HG02943 (cell line): Measurements from ENCODE around the gene GALNT9.

Source experiments
- ATAC-seq: cut with Tn5 transposase; IDR thresholded peaks from one replicate; pipeline ENCODE4 v1.9.1; 2021; ENCODE audit warnings: mild to moderate bottlenecking, low read depth, moderate library complexity; ENCODE audit not compliant: unreplicated experiment

GALNT9 gene

DNA sequence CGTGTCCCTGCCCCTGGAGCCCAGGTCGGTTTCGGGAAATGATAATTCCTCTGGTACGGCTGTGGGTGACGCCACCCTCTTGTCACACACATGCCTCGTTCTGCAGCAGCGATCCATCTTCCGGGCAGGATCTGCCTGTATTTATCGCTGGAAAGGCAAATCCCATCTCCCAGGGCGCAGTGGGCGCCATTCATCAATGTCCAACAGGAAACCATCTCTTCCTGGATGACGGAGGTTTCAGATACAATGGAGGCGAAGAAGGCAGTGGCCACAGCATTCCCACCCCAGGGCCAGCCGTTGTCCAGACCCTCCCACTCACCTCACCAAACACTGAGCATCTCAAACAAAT is 110.9 kb downstream of the GALNT9 start:
- ATAC-seq, result no peak

DNA sequence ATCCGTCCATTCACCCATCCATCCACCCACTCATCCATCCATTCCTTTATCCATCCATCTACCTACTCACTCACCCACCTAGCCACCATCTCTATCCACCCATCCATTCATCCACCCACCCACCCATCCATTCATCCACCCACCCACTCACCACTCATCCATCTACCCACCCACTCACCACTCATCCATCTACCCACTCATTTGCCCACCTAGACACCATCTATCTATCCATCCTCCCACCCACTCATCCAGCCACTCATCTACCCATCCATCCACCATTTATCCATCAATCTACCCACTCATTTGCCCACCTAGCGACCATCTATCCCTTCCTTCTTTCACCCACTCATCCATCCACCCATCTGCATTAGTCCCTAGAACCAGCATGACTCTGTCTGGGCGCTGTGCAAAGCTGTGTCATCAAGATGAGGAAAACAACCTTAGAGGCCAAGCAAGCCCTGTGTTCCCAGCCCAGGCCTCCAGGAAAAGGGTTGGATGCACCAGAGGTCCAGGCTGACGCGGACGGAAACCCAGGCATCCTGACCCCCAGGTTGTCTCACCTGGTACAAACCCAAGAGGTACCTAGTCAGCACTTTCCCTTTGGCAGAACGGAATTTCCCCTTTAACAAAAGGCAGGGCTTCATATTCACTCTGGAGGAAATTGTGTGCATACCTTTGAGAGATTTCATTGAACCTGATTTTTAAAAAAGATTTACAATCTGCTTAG is 111.4 kb downstream of the GALNT9 start:
- ATAC-seq, result no peak

DNA sequence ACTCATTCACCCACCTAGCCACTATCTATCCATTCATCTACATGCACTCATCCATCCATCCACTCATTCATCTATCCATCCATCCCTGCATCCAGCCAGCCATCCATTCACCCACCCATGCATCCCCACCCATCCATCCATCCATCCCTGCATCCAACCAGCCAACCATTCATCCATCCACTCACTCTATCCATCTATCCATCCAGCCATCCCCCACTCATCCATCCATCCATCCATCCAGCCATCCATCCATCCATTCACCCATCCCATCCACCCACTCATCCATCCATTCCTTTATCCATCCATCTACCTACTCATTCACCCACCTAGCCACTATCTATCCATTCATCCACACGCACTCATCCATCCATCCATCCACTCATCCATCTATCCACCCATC is 112.0 kb downstream of the GALNT9 start:
- ATAC-seq, result no peak

DNA sequence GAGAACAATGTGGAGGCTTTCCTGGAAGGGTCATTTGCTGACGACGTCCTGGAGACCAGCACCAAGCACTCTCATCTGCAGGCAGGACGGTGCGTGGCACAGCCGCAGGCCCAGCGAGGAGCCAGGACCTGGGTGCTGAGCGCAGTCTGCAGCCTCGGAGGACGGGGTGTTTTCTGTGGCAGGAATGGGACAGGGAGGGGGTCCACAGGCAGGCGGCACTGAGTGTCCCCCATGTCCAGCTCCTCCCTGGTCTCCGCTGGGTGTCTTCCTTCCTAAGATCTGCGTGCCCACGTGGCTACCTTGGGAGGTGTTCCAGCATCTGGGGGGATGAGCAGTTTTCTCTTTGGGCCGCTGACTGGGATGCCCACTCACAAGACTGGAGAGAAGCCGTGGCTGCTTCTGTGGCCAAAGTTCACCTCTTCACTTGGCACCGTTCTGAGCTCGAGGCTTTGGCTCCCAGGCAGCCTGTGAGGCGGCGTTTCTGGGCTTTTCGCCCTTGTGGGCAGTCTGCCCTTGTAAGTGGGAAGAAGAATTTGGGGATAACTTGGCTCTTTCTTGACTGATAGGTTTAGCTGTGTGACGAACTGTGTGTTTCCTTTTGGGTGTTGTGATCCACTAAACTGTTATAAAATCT is 112.9 kb downstream of the GALNT9 start:
- ATAC-seq, result no peak

DNA sequence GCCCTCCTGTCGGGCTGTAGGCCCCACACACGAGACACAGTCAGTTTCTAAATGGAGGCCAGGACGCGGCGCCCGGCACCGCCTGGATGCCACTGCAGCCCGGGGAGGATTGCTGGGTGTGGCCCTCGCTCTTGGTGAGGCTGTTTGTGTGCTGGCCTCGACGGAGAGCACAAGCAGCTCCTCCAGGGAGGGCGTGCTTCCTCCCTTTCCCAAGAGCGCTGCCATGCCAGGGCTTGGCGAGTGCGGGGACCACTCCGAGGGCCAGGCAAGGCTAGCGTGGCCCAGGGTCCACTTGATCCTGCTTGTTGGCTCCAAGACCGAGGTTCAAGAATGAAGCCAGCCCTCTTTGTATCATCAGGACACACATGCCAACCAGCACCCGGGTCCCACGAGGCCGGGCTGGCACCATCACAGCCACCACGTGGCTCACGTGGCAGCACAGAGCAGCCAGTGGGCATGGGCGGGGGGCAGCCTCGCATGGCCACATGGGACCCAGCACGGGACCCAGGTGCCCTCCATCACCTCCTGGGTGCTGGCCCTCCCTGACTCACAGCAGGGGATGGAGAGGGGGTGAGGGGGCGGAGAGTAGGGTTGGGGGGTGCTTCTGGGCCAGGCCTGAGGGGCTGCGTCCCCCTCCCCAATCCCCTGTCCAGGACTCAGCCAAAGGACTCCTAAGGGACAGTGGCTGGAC is 113.9 kb downstream of the GALNT9 start:
- no peak for ATAC-seq

DNA sequence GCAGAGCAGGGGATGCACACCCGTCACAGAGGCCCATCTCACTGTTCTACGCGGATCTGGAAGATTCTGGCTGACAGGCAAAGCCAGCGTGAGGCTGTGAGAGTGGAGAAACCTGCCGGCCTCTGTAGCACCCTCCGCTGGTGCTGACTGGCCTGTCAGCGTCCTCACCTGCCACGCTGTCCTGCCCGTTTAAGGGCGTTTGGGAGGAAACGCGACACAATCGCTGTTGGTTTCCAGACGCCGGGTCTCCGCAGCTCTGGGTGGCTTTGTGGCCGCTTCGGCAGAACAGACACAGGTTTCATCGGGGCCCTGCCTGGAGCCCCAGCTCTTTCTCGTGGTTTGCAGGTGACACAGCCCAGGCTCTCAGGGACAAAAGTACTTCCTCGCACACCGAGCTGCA is 114.5 kb downstream of the GALNT9 start:
- no peak for ATAC-seq

DNA sequence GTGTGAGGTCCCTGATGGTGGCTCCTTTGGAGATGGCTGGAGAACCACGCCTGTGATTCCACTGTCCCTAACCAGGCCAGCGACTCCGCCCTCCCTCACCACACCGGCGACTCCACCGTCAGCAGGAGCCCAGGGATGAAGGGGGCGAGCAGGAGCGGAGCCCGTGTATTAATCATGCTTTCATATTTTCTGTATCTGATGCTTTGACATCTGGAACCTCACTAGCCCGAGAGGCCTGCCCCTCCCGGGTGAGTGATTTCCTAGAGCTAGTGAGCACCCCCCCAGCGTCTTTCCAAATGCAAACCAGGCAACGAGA is 115.3 kb downstream of the GALNT9 start:
- no peak for ATAC-seq

DNA sequence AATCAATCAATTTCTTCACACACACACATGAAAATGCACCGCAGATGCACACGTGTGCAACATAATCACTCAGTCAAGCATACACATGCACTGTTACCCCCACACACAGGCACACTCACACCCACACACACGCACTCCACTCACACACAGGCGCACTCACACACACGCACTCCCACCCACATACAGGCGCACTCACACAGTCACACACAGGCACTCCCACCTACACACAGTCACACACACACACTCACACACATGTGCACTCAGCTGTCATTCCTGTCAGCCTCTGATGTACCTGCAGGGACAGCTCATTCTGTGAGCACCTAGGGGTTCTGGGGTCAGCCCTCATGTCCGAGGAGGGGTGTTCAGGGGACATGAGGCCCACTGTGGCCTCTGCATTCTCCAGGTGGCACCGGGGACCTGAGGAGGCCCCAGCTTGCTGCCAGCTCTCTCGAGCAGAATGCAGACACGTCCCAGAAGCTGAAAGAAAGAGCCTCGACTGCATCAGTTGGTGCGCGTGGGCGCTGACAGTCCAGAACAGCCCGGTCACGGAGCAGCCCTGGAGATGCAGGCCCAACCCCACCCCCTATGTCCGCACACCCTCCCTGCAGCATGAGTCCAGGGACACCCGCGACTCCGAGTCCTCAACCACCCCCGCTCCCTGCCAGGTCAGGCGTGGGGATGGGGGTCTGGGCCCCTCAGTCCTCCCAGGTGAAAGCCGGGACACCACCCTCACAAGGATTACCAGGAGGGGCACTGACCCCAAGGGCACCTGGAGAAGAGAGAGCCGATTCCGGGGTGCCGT is 115.8 kb downstream of the GALNT9 start:
- ATAC-seq, result no peak

DNA sequence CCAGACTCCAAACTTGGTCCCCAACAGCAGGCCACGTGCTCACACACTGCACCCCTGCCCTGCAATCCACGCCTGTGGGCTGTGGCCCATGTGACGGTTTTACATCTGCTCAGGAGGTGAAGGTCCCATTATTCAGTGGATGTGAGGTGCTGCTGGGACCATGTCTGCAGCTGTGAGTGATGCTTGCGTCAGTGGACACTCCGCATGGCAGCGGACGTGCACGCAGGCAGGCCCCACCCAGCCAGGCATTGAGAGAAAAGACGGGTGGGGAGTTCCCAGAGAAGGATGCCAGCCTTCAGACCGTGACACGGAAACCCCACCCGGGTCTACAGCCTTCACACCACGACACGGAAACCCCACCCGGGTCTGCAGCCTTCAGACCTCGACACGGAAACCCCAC is 117.6 kb downstream of the GALNT9 start:
- ATAC-seq, result no peak

DNA sequence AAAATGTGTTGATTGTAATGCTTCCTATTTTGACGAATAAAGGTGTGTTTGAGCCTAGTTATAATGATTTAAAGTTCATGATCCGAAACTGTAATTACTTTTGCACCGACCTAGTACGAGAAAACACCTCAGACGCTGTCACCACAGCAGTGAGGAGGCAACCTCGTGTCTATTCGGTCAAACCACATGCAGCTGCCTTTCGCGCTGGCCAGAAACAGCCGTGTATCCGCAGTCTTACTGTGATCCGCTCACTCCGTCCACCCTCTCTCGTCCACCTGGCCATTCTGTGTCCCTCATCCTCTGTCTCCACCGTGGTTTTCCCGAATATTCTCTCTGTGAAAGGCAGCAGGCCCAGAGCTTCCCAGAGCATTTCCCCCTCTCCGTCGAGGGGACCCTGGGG is 118.1 kb downstream of the GALNT9 start:
- ATAC-seq, result no peak

DNA sequence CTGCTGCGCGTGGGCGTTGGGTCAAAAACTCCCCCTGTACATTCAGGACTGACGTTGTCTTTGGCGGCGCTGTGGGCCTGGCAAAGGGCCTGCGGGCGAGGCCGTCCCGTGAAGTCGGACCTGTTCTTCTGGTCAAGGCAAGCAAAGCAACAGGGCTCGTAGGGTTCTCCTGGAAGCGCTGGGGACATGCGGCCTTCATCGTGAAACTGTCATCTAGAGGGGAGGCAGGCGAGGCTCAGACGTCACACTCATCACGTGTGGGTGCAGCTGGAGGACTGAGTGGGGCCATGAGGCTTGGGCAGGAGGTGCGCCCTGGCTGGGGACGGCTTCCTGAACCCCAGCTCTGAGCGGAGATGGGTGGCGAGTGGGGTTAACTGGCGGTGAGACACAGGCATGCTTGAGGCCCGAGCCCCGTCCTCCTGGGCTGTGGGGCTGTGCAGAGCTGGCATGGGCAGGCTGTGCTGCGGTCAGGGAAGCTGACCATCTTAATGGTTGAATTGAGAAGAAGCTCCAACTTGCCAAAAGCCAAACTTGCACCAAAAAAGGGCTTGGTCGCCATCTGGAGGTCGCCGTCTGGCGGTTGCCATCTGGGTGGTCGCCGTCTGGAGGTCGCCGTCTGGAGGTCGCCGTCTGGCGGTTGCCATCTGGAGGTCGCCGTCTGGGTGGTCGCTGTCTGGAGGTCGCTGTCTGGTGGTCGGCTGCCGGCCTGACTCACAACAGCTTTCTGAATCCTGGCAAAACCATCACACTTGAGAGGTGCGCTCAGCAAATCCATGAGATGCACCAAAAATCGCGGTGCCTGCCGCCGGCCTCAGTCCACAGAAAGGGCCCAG is 119.0 kb downstream of the GALNT9 start:
- ATAC-seq, result no peak

DNA sequence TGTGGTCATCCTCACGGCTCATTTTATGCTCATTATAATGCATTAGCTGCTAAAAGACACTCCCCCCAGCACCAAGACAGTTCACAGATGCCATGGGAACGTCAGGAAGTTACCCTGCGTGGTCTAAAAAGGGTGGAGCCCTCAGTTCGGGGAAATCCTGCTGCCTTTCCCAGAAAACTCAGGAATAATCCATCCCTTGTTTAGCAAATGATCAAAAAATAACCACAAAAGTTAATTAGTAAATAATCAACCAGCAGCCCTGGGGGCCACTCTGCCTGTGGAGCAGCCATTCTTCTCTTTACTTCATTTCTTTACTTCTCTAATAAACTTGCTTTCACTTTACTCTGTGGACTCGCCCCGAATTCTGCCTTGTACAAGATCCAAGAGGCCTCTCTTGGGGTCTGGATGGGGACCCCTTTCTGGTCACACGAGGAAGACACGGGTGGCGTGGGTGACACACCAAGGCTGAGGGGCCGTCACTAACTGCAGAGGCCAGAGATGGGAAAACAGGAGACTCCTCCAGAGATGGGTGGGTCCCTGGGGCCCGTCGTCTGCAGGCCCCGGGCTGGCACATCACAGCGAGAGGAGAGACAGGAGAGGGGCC is 119.7 kb downstream of the GALNT9 start:
- ATAC-seq, result no peak

DNA sequence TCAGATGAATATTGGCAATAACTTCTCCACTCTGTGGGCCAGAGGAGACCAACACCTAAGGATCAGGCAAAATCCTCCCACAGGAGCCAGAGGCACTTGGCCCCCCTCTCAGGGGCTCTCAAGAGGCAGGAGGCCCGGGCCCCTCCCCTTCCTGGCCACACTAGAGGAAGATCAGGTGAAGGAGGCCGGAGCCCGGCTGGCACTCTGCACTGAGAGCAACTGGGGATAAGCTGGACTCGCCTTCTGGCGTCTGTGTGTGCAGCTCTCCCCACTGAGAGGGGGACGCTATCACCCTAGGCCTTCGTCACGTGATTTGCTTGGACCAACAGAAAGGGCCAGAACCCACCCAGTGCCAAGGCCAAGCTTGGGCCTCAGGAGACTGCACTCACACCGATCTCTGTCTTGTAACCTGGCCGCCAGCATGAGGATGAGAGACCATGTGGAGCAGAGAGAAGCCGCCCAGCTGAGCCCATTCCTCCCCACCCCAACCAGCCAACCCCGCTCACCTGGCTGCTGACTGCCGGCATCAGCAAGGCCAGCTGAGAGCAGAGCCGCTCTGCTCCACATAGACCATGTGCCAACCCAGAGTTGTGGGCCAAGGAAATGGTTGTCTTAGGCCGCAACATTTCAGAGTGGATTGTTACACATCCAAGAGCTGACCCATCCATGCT is 121.1 kb downstream of the GALNT9 start:
- ATAC-seq, result no peak

DNA sequence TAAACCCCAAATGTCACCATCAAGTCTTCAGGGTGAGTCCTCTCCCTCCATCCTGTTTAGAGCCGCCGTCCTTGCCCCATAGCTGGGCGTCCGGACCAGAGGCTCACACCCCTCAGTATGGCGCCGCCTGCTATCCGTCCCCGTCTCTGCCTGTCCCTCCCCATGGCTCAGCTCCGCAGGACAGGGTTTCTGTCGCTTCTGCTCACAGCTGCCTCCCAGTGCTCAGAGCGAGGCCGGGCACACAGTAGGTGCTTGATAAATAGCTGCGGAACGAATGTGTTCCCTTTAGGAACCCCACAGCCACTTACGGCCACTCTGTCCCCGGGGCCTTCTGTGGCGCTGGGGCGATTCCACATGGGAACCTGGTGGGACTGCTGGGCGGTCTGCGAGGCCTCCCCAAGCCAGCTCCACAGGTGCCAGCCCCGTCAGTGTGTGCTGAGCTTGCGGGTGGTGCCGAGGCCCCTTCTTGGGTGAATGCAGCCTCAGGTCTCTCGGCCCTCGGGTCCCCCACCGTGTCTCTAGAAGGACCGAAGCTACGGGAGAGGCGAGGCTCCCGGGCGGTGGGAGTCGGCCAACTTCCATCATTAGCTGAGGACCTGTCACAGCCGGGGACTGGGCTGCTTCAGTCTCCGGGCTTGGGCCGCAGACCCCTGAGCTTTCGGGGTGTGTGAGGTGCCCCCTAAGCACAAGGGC is 122.2 kb downstream of the GALNT9 start:
- no peak for ATAC-seq

DNA sequence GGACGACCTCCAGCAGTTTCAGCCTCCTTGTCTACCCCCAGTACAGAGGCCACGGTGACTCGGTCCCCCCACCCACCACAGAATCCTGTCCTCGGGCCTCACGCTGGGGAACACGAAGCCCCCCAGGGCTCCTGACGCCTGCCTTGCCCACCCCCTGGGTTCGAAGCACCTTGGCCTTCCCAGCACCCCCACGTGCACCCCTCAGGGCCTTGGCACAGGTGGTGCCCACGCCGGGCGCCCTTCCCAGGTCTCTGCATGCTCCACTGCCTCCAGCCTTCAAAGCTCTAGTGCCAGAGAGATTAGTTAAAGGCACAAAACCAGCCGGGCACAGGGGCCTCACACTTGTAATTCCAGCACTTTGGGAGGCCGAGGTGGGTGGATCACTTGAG is 123.3 kb downstream of the GALNT9 start:
- no peak for ATAC-seq

DNA sequence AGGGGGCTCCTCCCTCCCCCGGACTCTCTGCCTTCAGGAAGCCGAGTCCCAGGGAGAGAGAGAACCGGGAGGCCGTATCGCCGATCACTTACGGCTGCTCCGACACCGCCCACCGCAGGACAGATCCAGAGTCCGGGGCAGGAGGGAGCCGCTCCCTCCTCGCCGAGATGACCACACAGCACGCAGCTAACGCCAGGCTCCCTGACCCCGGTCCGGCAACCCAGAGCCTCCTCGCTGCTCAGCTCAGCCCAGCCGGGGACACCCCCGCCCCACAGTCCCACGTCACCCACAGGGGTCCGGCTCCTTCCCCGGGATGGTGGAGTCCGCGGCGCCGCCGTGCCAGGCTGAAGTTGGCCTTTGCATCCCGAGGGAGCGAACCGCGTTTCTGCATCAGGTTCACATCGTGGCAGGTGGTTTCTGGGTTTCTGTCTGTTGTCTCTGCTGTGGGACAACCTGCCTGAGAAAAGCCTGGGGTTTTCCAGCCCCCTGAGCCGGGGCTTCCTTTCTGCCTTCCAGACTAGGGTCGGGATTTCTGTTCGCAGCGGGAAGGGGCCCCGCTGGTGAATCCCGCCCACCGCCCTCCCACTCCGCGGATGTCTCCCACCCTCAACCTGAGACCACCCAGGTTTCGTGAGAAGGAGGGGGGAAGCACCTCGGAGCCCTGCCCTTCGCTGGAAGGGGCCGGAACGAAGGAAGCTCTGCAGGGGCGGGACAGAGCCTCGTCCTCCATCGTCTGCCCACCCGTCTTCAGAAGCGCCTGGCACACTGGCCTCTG is 123.9 kb downstream of the GALNT9 start:
- no peak for ATAC-seq

DNA sequence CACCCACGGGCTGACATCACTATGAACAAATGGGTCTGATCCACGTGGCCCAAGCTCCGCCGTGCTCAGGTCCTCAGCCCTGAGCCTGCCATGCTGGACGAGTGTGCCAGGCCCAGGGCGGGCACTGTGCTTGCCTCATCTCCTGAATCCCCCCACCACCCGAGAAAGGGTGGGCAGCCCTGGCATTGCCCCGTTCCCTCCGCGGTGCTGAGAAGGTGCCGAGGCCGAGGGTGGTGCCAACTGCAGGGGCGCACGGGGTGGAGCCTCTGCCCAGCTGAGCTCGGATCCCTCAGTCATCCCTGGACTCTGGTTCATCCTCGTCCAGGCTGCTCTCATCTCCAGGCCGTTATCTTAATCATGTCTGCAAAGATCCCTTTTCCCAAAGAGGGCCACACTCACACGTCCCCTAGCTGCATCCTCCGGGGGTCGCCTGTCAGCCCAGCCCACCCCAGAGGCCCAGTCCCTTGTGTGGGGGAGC is 124.6 kb downstream of the GALNT9 start:
- ATAC-seq, result no peak
